Suprapubic skin (tissue), 4 donors: ENCODE results near the gene SIN3B. TPM values are rescaled to one million over a fixed set of nuclear protein-coding genes. Genes with fewer than 3 reads are reported as not detected.
A peak's percentile ranks its signal among the peaks of the same experiment; 100 is the strongest.

Source experiments
- DNase-seq, 2 donors: peaks; one replicate each; pipeline ENCODE4 v3.0.0-alpha.2; 2019; ENCODE audit warnings: low spot score in 2 of 2
- H3K27ac ChIP-seq: fragments of 200-600 bp; sonication (generic); one replicate; pipeline ENCODE4 v1.5.1; 2019
- H3K27me3 ChIP-seq: fragments of 200-600 bp; sonication (generic); one replicate; pipeline ENCODE4 v1.5.1; 2019
- H3K36me3 ChIP-seq: fragments of 200-600 bp; sonication (generic); one replicate; pipeline ENCODE4 v1.5.1; 2019
- H3K4me1 ChIP-seq: fragments of 200-600 bp; sonication (generic); one replicate; pipeline ENCODE4 v1.5.1; 2019
- H3K4me3 ChIP-seq: fragments of 200-600 bp; sonication (generic); one replicate; pipeline ENCODE4 v1.5.1; 2019; ENCODE audit warnings: mild to moderate bottlenecking
- H3K9me3 ChIP-seq: fragments of 200-600 bp; sonication (generic); one replicate; pipeline ENCODE4 v1.5.1; 2019
- EP300 ChIP-seq: sonication (generic); formaldehyde crosslinking; IDR thresholded peaks from one replicate; pipeline ENCODE4 v1.6.1; 2017; ENCODE audit warnings: antibody characterized with exemption
- POLR2A ChIP-seq, 2 donors: fragments of 450-650 bp; IDR thresholded peaks; one replicate each; pipeline ENCODE4 v1.6.1; 2017; ENCODE audit warnings: antibody characterized with exemption in 2 of 2, mild to moderate bottlenecking in 2 of 2, moderate library complexity in 2 of 2
- POLR2AphosphoS5 ChIP-seq, 3 donors: sonication (generic); formaldehyde crosslinking; IDR thresholded peaks; one replicate each; pipeline ENCODE4 v1.6.1; 2017; ENCODE audit warnings: antibody characterized with exemption in 3 of 3
- WGBS: methylation state at CpG from one replicate; pipeline ENCODE4 v1.1.5; 2018; 5-methylcytosine and 5-hydroxymethylcytosine counted together
- total RNA-seq, 4 donors: library from RNA; depleted of rRNA; stranded (reverse); fragments of >200 nt; gene quantifications; one replicate each; pipeline ENCODE4 v1.1.0, GENCODE V29; 2016
- TF ChIP-seq, protein P1 (sequence below), 2 donors: fragments of 200-600 bp in 1 of 2; fragments of 450-650 bp in 1 of 2; sonication (generic) in 1 of 2; IDR thresholded peaks; one replicate each; pipeline ENCODE4 v1.5.1; 2016 to 2019; ENCODE audit warnings: antibody characterized with exemption in 2 of 2, mild to moderate bottlenecking in 1 of 2, moderate library complexity in 1 of 2

The SIN3B gene
- total RNA-seq, 4 donors from 2014 or later, result 32.1 to 122 (median 39.4) TPM

DNA sequence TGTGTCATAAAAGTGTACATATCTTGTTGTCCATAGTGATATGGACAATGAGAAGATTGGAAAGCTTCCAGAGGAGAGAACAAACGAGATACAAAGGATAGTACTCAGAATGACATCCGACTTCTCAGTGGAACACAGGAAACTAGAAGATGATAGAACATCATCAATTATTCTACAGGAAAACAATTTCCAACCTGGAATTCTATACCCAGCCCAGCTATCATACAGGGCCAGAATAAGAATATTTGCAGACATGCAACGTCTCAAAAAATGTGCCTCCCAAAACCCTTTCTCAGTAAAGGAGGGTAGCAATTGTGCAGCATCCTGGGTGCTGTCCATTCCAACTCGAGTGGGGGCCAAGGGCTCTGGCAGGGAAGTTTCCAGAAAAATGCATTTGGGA lies 83.6 kb downstream of the SIN3B start:
- TF ChIP-seq POLR2A (IDR thresholded peaks at IDR 0.05) (no peak), EP300 (no peak), POLR2AphosphoS5 (IDR thresholded peaks at IDR 0.05) (no peak)
- TF ChIP-seq, protein P1, sequence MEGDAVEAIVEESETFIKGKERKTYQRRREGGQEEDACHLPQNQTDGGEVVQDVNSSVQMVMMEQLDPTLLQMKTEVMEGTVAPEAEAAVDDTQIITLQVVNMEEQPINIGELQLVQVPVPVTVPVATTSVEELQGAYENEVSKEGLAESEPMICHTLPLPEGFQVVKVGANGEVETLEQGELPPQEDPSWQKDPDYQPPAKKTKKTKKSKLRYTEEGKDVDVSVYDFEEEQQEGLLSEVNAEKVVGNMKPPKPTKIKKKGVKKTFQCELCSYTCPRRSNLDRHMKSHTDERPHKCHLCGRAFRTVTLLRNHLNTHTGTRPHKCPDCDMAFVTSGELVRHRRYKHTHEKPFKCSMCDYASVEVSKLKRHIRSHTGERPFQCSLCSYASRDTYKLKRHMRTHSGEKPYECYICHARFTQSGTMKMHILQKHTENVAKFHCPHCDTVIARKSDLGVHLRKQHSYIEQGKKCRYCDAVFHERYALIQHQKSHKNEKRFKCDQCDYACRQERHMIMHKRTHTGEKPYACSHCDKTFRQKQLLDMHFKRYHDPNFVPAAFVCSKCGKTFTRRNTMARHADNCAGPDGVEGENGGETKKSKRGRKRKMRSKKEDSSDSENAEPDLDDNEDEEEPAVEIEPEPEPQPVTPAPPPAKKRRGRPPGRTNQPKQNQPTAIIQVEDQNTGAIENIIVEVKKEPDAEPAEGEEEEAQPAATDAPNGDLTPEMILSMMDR (IDR thresholded peaks at IDR 0.05), result no peak
- Histone ChIP-seq H3K9me3 (peaks cover 22% of the 10 kb centered on the region), H3K4me3 (no peak overlapping the region), H3K27me3 (no peaks in the 10 kb centered on the region), H3K4me1 (no peaks in the 10 kb centered on the region), H3K27ac (no peak overlapping the region), H3K36me3 (no peaks in the 10 kb centered on the region)
- DNase-seq, result no peak
- WGBS, result 78% methylated on average over 4 of the region's 4 CpGs

DNA sequence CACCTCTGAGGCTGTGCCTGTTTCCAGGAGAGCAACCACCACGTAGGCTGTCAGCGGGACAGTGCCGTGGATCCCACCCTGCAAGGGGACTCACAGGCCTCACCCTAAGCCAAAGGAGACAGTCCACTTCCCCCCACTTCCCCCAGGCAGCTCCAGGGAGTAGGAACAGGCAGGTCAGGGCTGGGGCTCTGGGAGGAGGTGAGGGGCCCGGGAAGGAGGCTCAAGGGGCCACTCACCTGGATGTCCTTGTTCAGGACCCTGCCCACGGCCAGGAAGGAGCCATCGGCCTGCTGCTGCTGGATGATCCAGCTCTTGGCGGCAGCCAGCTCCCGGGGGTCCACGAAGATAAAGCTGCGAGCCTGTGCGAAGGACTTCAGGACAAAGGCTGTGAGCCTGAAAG lies 85.2 kb downstream of the SIN3B start:
- H3K4me3 ChIP-seq, result no peak overlapping the region
- WGBS, result 87% methylated on average over 3 of the region's 11 CpGs
- H3K36me3 ChIP-seq, result no peaks in the 10 kb centered on the region
- TF ChIP-seq, protein P1 (IDR thresholded peaks at IDR 0.05), result no peak
- TF ChIP-seq EP300 (no peak), POLR2A (IDR thresholded peaks at IDR 0.05) (no peak), POLR2AphosphoS5 (IDR thresholded peaks at IDR 0.05) (no peak)
- no peaks in the 10 kb centered on the region for H3K4me1 ChIP-seq
- peaks cover 28% of the 10 kb centered on the region for H3K9me3 ChIP-seq
- peaks cover 3% of the 10 kb centered on the region for H3K27me3 ChIP-seq
- no peak overlapping the region for H3K27ac ChIP-seq
- peak in 1 of 2 donors; percentile 39 for DNase-seq

DNA sequence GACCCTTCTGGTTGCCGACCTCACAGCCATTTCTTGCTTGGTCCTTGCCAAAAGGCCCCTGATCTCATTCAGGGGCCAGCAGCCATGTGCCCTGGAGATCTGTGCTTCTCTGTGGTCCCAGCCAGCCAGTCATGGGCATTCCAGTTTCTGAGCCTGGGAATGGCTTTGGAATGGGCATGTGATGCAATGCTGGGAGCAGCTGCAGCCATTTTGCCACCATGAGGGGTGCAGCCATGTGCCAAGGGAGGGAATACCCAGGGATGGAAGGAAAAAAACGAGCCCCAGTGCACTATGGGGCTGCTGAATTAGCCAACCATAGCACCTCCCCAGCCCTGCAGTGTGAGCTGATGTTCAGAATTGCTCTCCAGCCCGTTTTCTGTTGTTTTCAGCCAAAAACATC lies 85.9 kb downstream of the SIN3B start:
- no peak overlapping the region for H3K4me3 ChIP-seq
- no peaks in the 10 kb centered on the region for H3K36me3 ChIP-seq
- no peak for DNase-seq
- H3K9me3 ChIP-seq, result peaks cover 29% of the 10 kb centered on the region
- H3K27me3 ChIP-seq, result peaks cover 3% of the 10 kb centered on the region
- no peaks in the 10 kb centered on the region for H3K4me1 ChIP-seq
- no peak for TF ChIP-seq POLR2A (IDR thresholded peaks at IDR 0.05)
- no peak for TF ChIP-seq POLR2AphosphoS5 (IDR thresholded peaks at IDR 0.05)
- H3K27ac ChIP-seq, result no peak overlapping the region
- 67% methylated on average over 2 of the region's 3 CpGs for WGBS

DNA sequence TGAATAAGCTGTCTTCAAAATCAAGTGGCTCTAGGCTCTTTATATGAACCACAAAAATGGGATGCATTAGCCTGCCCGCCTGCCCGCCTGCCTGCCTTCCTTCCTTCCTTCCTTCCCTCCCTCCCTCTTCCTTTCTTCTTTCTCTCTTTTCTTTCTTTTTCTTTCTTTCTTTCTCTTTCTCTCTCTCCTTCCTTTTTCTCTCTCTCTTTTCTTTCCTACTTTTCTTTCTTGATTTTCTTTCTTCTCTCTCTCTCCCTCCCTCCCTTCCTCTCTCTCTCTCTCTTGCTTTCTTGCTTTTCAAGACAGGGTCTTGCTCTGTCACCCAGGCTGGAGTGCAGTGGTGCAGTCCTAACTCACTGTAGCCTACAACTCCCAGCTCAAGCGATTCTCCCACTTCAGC lies 86.5 kb downstream of the SIN3B start:
- TF ChIP-seq, protein P1 (IDR thresholded peaks at IDR 0.05), result no peak
- TF ChIP-seq EP300, result no peak
- TF ChIP-seq POLR2A (IDR thresholded peaks at IDR 0.05), result no peak
- TF ChIP-seq POLR2AphosphoS5 (IDR thresholded peaks at IDR 0.05), result no peak
- DNase-seq, result no peak
- Histone ChIP-seq H3K36me3 (no peaks in the 10 kb centered on the region), H3K4me1 (no peaks in the 10 kb centered on the region), H3K4me3 (no peak overlapping the region), H3K9me3 (peaks cover 29% of the 10 kb centered on the region), H3K27ac (no peak overlapping the region), H3K27me3 (peaks cover 3% of the 10 kb centered on the region)
- WGBS, result 78% methylated on average over 3 of the region's 3 CpGs

DNA sequence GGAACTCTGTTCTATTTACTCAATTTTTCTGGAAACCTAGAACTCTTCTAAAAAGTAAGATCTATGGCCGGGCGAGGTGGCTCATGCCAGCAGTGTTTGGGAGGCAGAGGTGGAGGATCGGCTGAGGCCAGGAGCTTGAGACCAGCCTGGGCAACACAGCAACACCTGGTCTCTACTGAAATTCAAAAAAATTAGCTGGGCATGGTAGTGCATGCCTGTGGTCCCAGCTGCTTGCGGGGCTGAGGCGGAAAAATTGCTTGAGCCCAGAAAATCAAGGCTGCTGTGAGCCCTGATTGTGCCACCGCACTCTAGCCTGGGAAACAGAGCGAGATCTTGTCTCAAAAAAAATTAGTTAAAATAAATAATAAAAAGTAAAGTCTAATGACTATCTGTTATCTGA lies 88.2 kb downstream of the SIN3B start:
- no peak overlapping the region for H3K27ac ChIP-seq
- H3K9me3 ChIP-seq, result peaks cover 25% of the 10 kb centered on the region
- no peaks in the 10 kb centered on the region for H3K36me3 ChIP-seq
- DNase-seq, result no peak
- H3K4me3 ChIP-seq, result no peak overlapping the region
- 89% methylated on average over 7 of the region's 7 CpGs for WGBS
- H3K4me1 ChIP-seq, result peaks cover 8% of the 10 kb centered on the region
- H3K27me3 ChIP-seq, result peaks cover 5% of the 10 kb centered on the region
- TF ChIP-seq POLR2AphosphoS5 (IDR thresholded peaks at IDR 0.05) (no peak), POLR2A (IDR thresholded peaks at IDR 0.05) (no peak), EP300 (no peak)

DNA sequence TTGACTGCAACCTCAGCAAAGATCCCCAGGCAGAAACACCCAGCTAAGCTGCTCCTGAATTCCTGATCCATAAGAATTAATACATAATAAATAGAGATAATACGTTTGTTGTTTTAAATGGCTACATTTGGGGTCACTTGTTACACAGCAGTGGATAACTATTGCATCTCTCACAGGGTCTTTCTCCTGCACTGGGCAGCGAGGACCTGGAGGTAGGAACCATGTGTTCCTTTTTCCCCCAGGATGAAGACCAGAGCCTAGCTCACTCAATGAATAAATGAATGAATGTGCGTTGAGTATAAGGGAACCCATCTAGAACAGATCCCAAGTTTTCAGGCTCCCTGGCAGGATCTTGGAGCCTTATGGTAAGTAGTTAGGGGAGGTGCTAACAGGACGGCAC lies 90.3 kb downstream of the SIN3B start:
- TF ChIP-seq POLR2A (IDR thresholded peaks at IDR 0.05) (no peak), EP300 (no peak)
- TF ChIP-seq, protein P1 (IDR thresholded peaks at IDR 0.05), result no peak
- no peak overlapping the region for H3K27ac ChIP-seq
- H3K9me3 ChIP-seq, result peaks cover 10% of the 10 kb centered on the region
- no peak for DNase-seq
- H3K36me3 ChIP-seq, result no peaks in the 10 kb centered on the region
- 84% methylated on average over 4 of the region's 4 CpGs for WGBS
- no peak overlapping the region for H3K4me3 ChIP-seq
- peaks cover 8% of the 10 kb centered on the region for H3K4me1 ChIP-seq
- peaks cover 5% of the 10 kb centered on the region for H3K27me3 ChIP-seq
